ENCODE results near the gene RFC4.

The RFC4 gene

DNA sequence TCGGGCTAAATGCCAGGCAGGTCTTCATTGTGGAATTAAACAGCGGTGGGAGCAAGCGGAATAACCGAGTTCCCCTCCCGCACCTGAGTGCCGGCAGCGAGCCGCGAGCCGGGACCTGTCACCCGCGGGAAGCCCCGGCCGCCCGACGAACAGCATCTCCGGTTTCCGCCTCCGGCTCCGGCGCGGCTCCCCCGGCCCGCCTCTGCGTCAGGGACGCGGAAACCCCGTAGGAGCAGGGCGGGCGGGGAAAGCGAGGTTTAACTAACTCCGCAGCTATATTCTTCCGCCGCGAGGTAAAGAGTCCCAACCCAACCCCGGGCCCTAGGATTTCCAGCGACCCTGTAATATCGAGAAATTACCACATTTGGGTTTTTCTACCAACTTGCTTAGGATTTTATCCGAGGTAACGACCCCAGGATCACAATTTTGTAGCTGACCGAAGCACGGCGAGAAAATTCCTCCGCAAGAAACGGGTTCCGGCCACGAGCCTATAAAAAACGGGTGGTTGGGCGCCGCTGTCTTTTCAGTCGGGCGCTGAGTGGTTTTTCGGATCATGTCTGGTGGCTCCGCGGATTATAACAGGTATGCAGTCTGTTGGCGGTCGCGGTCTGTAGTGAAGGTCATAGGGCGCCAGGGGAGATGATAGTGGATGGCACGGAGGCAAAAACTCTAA lies 23.1 kb downstream of the RFC4 start, which contains the start of gene EIF4A2:
Gene EIF4A2, plus strand, starts transcription at position 520 of the 673 bp plus-strand sequence. Its CDS starts 34 bp downstream, at position 554.
- Histone ChIP-seq H3K9ac (ENCODE audit: low read length) (peak within 1 kb of the TSS; percentile 97), H3K4me3 (ENCODE audit: low read depth, low read length, poor library complexity, severe bottlenecking) (peak within 1 kb of the TSS; percentile 75), H3K79me2 (ENCODE audit: insufficient read depth, low read length) (peaks cover 27% of the 10 kb centered on the region), H3K36me3 (ENCODE audit: insufficient read depth, low read length) (peaks cover 48% of the 10 kb centered on the region), H3K9me2 (ENCODE audit: low read depth, low read length) (no peaks in the 10 kb centered on the region), H3K9me3 (ENCODE audit: low read length) (no peaks in the 10 kb centered on the region), H3K4me2 (ENCODE audit: low read length) (peak within 1 kb of the TSS; percentile 84), H3K27me3 (ENCODE audit: insufficient read depth, low read length) (no peaks in the 10 kb centered on the region), H4K20me1 (ENCODE audit: insufficient read depth, low read length) (peaks cover 11% of the 10 kb centered on the region; the same call in 1 of the 2 replicates), H3K27ac (ENCODE audit: low read depth, low read length, poor library complexity, severe bottlenecking) (peak within 1 kb of the TSS; percentile 96), H2AFZ (ENCODE audit: low read length) (peak within 1 kb of the TSS; percentile 77; the same call in 1 of the 2 replicates), H3K4me1 (ENCODE audit: insufficient read depth, low read length, severe bottlenecking) (peaks cover 46% of the 10 kb centered on the region), H3F3A (ENCODE audit: insufficient read depth, low read length) (peaks cover 41% of the 10 kb centered on the region)
- TF ChIP-seq EZH2 (IDR thresholded peaks at IDR 0.05; ENCODE audit: borderline replicate concordance, low read length): no peak
- TF ChIP-seq CTCF (IDR thresholded peaks at IDR 0.05; ENCODE audit: low read length): no peak

- H4K20me1 ChIP-seq (ENCODE audit: insufficient read depth, low read length): peaks cover 11% of the 10 kb centered on the region; the same call in 1 of the 2 replicates
- H2AFZ ChIP-seq (ENCODE audit: low read length): peak overlapping the region; percentile 73; the same call in 1 of the 2 replicates
- H3F3A ChIP-seq (ENCODE audit: insufficient read depth, low read length): peaks cover 35% of the 10 kb centered on the region
- peaks cover 40% of the 10 kb centered on the region for H3K4me1 ChIP-seq (ENCODE audit: insufficient read depth, low read length, severe bottlenecking)
- H3K27me3 ChIP-seq (ENCODE audit: insufficient read depth, low read length): no peaks in the 10 kb centered on the region
- no peaks in the 10 kb centered on the region for H3K9me2 ChIP-seq (ENCODE audit: low read depth, low read length)
- H3K9ac ChIP-seq (ENCODE audit: low read length): peak overlapping the region; percentile 97
- peak overlapping the region; percentile 96 for H3K27ac ChIP-seq (ENCODE audit: low read depth, low read length, poor library complexity, severe bottlenecking)
- peaks cover 42% of the 10 kb centered on the region for H3K36me3 ChIP-seq (ENCODE audit: insufficient read depth, low read length)
- H3K4me2 ChIP-seq (ENCODE audit: low read length): peak overlapping the region; percentile 84
- H3K79me2 ChIP-seq (ENCODE audit: insufficient read depth, low read length): peaks cover 27% of the 10 kb centered on the region
- TF ChIP-seq CTCF (IDR thresholded peaks at IDR 0.05; ENCODE audit: low read length): no peak
- no peak for TF ChIP-seq EZH2 (IDR thresholded peaks at IDR 0.05; ENCODE audit: borderline replicate concordance, low read length)
- H3K4me3 ChIP-seq (ENCODE audit: low read depth, low read length, poor library complexity, severe bottlenecking): peak overlapping the region; percentile 75
- no peaks in the 10 kb centered on the region for H3K9me3 ChIP-seq (ENCODE audit: low read length)
Measured at GRCh38 chr3:186782542-186783057, 23.7 kb downstream of the RFC4 start.

- Histone ChIP-seq H3K4me3 (ENCODE audit: low read depth, low read length, poor library complexity, severe bottlenecking) (no peak overlapping the region), H3K36me3 (ENCODE audit: insufficient read depth, low read length) (peaks cover 8% of the 10 kb centered on the region), H2AFZ (ENCODE audit: low read length) (no peak overlapping the region), H3K4me1 (ENCODE audit: insufficient read depth, low read length, severe bottlenecking) (peaks cover 19% of the 10 kb centered on the region), H3K9me2 (ENCODE audit: low read depth, low read length) (no peaks in the 10 kb centered on the region), H3F3A (ENCODE audit: insufficient read depth, low read length) (peaks cover under 1% of the 10 kb centered on the region; the same call in 1 of the 2 replicates), H3K9me3 (ENCODE audit: low read length) (no peaks in the 10 kb centered on the region), H3K9ac (ENCODE audit: low read length) (no peak overlapping the region), H3K27ac (ENCODE audit: low read depth, low read length, poor library complexity, severe bottlenecking) (no peak overlapping the region), H3K27me3 (ENCODE audit: insufficient read depth, low read length) (no peaks in the 10 kb centered on the region), H3K4me2 (ENCODE audit: low read length) (no peak overlapping the region), H3K79me2 (ENCODE audit: insufficient read depth, low read length) (peaks cover 8% of the 10 kb centered on the region), H4K20me1 (ENCODE audit: insufficient read depth, low read length) (no peaks in the 10 kb centered on the region)
- no peak for TF ChIP-seq CTCF (IDR thresholded peaks at IDR 0.05; ENCODE audit: low read length)
- TF ChIP-seq EZH2 (IDR thresholded peaks at IDR 0.05; ENCODE audit: borderline replicate concordance, low read length): no peak
Measured at GRCh38 chr3:186779204-186779603, 27.1 kb downstream of the RFC4 start.

All from OCI-LY1 (cell line).